ENCODE results near the gene RIC8B. TPM values are rescaled to one million over a fixed set of nuclear protein-coding genes. Genes with fewer than 3 reads are reported as not detected.

RIC8B gene
- total RNA-seq, 2 donors from 2014 or later = 12.9 to 27.5 TPM

DNA sequence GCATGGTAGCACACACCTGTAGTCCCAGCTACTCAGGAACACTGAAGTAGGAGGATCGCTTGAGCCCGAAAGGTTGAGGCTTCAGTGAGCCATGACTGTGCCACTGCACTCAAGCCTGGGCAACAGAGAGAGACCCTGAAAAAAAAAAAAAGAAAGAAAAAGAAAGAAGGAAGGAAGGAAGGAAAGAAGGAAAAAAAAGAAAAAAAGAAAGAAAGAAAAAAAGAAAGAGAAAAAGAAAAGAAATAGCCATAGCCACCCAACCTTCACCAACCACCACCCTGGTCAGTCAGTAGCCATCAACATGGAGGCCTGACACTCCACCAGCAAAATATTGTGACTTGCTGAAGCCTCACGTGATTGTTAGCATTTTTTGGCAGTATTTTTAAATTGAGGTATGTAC is 159.8 kb downstream of the RIC8B start:
- Histone ChIP-seq H3K4me3 (no peak overlapping the region), H3K27me3 (replicated peaks; ENCODE audit: insufficient read depth) (no peaks in the 10 kb centered on the region), H3K9me3 (no peaks in the 10 kb centered on the region), H3K36me3 (no peaks in the 10 kb centered on the region), H3K4me1 (ENCODE audit: control insufficient read depth in 1 of 2, low read depth in 2 of 2) (no peaks in the 10 kb centered on the region), H3K27ac (no peak overlapping the region)
- DNase-seq (ENCODE audit: low spot score) (no peak), ATAC-seq (ENCODE audit: insufficient number of reproducible peaks, low FRiP score, low read depth) (no peak)
- TF ChIP-seq, protein P1, sequence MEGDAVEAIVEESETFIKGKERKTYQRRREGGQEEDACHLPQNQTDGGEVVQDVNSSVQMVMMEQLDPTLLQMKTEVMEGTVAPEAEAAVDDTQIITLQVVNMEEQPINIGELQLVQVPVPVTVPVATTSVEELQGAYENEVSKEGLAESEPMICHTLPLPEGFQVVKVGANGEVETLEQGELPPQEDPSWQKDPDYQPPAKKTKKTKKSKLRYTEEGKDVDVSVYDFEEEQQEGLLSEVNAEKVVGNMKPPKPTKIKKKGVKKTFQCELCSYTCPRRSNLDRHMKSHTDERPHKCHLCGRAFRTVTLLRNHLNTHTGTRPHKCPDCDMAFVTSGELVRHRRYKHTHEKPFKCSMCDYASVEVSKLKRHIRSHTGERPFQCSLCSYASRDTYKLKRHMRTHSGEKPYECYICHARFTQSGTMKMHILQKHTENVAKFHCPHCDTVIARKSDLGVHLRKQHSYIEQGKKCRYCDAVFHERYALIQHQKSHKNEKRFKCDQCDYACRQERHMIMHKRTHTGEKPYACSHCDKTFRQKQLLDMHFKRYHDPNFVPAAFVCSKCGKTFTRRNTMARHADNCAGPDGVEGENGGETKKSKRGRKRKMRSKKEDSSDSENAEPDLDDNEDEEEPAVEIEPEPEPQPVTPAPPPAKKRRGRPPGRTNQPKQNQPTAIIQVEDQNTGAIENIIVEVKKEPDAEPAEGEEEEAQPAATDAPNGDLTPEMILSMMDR (IDR thresholded peaks at IDR 0.05) = no peak

Other genes with a start within 250 kb of the RIC8B start
- not detected for gene RFX4, start 191.7 kb upstream of the RIC8B start, total RNA-seq
- gene TMEM263, start 181.2 kb downstream of the RIC8B start, total RNA-seq = 10 to 100 TPM; 32.2 to 57.8 TPM
- 10 to 100 TPM in 1 of 2 donors, 1 to 10 TPM in 1; 5.8 to 11.1 TPM for gene MTERF2, start 212.5 kb downstream of the RIC8B start, total RNA-seq

All from thoracic aorta (tissue), 2 donors.